GM18517 (cell line): ENCODE measurements around the gene CHSY1.

Experiments
- ATAC-seq: cut with Tn5 transposase; IDR thresholded peaks from one replicate; pipeline ENCODE4 v1.9.1; 2021; ENCODE audit warnings: mild to moderate bottlenecking, moderate library complexity; ENCODE audit not compliant: unreplicated experiment

CHSY1 gene

DNA sequence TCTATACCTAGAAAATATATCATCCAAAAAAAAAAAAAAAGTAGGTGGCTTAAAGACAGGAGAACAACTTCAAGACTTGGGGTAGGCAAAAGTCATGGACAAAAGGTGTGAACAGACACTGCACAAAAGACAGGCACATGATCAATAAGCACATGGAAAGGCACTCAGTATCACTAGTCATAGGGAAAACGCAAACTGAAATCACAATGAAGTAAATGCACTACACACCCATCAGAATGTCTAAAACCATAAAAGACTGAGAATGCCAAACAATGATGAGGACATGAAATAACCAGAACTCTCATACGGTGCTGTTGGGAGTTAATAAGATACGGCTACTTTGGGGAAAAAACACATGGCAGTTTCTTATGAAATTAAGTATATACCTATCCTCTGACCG, 40.0 kb downstream of the CHSY1 start:
- no peak for ATAC-seq

DNA sequence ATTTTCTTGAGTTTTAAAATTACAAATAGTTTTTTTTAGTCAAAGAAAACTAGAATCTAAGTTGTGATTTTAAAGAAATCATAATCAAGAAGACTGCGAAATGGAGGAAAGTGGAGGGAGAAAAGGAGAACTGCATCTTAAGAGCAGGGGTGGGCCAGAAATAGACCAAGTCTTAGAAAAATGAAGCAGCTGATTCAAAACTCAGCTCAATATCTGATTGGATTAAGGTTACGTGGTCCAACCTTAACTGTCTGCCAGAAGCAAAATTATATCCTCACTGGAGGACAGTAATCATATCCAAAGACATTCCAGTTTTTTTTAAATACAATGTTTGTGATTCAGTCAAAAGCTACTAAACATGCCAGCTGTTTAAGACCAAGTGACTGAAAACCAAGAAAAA, 41.4 kb downstream of the CHSY1 start:
- no peak for ATAC-seq

DNA sequence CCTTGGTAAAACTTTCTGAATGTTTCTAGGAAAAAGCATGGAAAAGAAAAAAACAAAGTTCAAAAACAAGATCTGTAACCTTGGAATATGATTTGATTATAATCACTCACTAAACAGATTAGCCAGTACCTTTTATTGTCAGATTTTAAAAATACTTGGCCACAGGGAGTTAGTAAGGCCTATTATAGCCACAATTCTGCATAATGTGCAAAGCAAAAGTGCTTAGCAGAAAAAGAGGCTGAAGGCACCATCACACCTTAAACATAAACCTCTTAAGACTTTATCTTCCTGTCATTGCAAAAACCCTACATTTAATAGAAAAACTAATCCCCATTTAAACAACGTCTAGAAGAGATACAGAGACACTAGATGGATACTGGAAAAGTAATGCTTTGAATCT, 41.8 kb downstream of the CHSY1 start:
- ATAC-seq: no peak

DNA sequence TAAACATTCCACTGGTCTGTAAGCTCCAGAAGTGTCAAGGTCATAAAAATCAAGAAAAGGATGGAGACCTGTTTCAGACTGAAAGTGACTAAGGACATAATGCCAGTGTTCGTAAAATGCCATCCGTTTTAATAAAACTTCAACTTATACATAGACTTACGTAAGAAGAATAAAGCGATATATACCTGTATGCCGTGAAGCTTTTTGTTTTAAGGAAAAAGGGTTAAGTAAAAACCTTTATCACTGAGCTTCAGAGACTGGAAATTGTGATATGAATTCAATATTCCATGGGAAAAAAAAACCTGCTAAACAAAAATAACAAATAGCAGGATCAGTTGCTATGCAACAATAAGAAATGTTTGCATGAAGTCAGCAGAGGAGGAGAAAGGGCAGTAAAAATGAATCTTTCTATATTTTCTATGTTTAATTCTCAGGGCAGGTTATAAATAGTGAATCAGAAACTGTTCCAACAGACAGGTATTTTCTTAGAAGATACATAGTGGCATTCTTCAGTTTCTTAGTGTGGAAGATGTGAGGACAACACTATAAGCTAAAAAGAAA, 42.5 kb downstream of the CHSY1 start:
- no peak for ATAC-seq

DNA sequence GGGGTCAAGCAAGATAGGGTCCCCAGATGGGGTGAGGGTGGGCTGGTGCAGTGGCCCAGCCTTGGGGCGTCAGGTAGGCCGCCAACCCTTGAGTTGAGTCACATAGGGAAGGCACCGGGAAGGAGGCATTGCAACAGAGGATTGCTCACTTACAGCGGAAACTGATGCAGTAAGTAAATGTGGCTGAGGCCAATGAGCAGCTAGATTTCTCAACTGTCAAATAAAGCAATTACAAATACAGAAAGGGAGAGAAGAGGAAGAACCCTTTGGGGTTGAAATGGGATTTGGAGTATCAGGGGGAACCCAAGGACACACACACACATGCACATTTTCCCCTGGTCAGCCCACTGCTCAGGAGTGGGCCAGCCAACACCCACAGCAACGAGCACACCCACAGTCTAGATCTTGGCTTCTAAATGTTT, 44.0 kb downstream of the CHSY1 start:
- no peak for ATAC-seq

DNA sequence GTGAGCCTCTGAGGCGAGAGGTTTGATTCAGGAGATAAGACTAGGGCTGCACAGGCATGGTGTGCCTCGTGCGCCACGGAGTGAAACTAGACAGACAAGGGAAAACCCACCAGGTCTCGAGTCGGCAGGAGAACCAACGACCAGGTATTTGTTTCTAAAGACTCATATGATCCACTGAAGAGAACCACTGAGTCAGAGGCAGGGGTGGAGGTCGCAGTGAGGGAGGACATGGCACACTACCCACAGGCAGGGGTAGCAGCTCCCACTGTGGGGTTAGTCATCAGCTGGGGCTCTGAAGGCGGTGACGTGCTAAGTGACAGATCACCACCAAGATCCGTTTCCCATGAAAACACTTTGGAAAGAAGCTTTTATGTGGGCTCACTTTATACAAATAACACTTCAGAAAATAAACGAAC, 45.7 kb downstream of the CHSY1 start:
- no peak for ATAC-seq

DNA sequence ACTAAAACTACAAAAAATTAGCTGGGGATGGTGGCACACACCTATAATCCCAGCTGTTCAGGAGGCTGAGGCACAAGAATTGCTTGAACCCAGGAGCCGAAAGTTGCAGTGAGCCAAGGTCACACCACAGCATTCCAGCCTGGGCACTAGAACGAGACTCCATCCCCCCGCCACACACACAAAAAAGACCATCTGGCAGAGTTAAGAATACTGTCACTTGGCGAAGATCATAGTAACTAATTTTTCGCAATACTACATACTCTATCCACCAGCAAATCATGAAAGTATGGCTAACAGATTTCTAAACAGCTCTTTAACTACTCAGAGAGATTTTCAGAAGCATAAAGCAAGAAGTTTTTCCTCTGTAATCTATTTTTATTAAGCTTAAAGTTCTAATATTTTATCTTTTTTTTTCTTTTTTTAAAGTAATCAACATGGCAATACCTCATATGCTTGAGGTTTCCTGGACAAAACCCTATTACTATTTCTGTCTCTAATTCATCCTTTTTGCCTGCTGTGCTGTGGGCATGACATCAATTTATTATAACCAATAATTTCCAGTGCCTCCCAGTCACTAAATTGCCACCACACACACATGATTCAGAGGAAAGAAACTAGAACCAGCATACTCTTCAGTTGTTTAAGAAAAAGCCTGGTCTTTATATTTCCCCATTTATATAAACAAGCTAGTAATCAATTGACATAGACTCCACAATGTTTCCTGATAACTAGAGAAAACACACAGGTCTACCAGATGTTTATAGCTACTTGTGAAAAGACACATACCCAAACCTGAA, 46.9 kb downstream of the CHSY1 start:
- ATAC-seq: no peak

DNA sequence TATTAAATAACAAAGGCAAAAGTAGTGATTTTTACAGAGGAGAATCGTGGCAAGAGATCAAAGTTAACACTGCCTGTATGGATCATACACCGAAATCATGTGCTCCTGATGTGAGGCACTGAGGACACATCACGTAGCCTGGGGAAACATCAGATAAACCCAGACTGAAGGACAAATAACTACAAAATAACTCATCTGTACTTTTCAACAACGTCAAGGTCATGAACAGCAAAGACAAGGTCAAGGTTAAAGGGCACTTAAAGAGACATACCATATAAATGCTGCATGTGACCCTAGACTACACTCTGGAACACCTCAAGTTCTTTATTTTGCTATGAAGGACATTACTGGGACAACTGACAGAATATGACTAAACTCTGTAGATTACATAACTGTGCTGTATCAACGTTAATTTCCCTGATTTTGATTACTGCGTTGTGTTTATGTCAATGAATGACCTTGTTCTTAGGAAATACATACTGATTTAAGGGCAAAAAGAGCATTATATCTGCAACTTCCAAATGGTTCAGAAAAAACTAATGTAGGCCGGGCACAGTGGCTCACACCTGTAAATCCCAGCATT, 48.1 kb downstream of the CHSY1 start:
- no peak for ATAC-seq

DNA sequence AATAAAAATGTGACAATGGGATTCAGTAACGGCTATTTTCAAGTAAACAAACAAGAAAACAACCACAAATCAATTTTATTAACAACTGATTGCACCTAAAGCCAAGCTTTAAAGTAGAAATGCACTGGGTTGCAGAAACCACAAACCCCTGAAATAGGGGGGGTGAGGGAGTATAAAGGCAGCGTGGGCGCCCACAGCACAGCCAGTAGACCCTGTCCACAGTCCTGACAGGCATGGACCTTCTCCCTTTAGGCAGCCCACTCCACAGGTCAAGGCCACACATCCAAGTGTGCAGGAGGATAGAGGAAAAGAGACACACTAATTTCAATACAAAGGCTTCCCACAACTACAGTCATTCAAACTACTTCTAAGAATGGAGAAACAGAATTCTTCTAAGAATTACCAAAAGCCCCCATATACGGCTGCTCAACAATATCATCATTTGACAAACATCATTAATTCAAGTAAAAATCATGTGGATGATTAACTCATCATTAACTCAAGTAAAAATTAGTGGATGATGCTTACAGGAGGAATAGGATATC, 48.7 kb downstream of the CHSY1 start:
- no peak for ATAC-seq

DNA sequence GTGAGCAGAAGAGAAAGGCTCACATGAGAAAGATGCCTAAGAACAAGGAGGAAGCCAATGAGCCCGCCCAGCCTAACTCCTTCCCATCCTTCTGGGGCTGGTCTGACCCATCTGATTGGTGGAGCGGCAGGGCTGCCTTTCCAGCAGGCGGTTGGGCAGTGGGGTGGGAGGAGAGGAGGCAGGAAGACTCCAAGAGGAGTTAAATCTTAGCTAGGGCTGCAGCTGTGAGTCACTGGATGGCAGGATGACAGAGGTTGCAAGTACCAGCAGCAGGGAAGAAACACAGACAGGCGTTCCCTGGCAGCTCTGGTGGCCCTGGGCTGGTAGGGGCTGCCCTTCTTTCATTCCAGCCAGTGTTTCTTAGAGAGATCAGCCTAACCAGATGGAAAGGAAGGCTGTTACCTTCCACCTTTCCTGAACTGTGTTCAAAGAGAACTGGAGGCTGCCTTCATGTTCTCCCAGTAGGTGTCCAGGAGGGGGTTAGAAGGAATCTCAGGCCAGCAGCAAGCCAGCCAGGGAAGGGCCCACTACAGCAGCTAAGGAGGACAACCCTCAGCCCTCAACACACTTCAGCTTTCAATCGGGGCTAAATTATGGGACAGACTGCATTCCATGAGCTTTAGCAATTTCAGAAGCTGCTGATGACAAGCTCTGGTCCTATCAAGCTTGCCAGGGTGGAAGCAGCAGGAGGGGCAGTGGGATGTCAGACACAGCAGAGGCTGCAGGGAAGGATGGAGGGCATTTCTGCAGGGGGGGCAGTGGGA, 50.3 kb downstream of the CHSY1 start:
- ATAC-seq: no peak

DNA sequence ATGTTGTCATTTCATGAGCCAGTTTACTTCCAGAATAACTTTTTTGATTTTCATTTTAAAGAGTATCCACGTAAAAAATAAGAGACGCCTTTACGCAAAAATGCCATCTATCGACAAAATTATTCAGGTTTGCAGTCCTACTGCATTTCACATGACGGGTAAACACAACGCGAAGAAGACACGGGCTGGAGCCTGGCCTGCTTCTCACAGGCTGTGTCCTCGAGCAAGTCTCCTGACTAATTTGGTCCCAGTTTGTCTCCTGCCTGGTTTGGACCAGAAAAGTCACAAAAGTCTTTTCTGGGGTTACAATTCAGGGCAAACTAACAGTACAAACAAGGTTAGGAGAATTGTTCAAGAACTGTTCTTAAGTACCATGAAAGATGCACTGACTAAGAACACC, 51.7 kb downstream of the CHSY1 start:
- ATAC-seq: no peak

DNA sequence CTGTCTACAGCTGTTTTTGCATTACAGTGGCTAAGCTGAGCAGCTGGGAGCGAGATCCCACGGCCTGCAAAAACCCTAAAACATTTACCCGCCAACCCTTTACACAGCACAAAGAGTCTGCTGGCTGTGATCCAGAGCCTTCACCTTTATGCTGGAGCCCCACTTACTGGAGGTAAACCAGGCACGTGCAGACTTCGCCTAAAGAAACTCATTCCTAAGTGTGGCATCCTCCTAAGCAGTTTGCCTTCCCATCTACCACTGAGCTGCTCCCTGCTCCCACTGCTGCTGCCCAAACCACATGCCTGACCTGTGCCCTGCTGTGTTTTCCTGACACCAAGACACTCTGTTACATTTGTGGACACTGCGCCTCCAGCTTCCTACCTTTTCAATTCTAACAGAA, 53.0 kb downstream of the CHSY1 start:
- no peak for ATAC-seq

DNA sequence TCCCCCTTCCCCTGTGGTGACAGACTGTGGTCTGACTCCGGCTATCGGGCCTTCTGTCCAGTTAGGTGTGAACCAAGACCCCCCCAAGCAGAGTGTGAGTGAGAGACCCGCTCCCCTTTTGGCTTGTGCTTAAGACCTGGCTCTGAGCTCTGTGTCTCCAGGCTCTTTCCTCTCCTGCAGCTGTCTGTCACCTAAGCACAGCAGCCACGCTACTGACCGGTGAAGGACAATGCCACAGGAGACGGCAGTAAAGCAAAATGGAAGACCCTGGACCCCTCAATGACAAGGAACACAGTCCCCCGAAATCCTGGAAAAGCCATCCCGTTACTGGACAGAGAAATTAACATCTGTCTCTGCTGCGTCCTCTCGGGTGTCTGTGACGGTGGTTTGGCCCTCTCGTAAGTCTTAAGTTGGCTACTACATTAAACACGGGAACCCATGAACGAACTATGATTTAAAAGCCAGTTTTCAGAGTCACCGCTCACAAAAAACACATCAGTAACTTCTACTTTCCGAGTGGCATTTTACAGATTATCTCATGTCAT, 53.7 kb downstream of the CHSY1 start:
- ATAC-seq: no peak

DNA sequence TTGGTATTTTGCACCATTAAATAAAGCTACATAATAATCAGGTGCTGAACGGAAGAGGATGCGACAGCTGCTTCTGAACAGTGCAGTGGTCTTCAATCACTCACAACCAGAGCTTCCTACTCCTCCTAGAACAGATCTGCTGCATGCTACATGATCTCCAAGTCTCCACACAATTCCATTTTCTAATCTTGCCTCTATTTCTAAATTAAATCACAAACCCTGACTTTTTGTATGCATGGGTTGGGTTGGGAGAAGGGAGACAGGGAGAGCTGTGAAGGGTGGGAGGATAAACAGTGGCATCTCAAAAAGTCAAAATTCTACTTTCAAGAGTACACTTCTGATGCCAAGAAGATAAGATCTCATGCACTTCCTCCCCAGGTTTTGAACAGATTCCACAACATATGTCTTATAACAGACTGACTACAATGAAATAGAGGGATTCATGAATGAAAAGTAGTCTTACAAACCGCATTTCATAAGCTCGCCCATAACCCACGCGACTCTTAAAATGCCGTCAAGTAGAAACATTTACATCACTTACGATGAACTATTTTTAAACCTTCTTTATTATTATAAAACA, 57.2 kb downstream of the CHSY1 start:
- no peak for ATAC-seq

DNA sequence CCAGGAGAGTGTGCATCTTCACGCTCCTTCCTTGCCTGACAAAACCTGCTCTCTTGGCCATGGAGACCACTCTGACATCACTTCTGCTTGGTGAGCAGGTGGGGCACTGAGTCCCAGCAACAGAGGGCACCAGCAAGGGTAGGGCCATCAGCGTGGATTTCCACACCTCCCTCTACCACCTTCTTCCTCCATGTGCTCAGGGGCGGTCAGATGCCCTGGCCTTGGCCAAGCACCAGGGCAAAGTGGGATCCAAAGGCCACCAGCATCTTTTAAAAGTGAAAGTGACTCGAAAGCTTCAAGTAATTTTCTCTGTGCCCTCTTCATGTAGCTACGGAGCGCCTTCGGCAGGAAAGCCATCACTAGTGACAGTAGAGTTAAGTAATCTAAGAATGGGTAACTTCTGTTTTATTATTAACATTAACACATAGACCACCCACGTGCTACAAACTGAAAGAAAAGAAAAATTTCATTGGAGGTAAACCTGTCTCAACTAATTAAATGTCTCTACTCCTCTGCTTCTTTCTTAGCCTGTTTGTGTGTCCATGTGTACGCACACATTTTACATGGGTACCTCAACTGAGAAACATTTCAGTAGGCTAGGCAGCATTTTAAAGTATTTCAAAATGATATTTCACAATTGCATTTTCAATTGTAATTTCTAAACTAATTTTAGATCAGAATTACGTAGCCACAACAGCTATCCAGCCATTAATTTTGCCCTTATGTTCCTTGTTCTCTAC, 57.9 kb downstream of the CHSY1 start:
- ATAC-seq: no peak

DNA sequence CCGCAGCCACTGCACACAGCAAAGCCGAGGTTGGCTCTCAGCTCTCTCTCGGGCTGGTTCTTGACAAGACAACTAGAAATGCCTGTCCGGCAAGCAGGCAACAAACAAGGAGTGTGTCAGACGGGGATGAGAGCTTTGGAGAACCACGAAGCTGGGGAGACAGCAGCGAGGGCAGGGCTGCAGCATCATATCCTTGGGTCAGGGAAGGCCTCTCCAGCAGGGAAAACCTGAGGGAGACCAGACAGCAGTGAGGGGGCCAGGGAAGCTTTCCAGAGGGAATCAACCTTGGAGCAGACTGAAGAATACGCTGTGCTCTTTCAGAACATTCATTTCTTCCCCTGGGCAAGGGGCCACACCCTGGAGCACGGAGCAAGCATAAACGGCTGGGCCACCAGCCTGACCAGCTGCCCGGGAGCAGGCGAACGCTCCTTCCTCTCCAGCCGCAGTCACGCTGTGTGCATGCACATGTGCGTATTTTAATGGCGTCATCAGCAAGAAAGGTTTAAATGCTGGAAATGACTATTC, 58.7 kb downstream of the CHSY1 start:
- no peak for ATAC-seq

DNA sequence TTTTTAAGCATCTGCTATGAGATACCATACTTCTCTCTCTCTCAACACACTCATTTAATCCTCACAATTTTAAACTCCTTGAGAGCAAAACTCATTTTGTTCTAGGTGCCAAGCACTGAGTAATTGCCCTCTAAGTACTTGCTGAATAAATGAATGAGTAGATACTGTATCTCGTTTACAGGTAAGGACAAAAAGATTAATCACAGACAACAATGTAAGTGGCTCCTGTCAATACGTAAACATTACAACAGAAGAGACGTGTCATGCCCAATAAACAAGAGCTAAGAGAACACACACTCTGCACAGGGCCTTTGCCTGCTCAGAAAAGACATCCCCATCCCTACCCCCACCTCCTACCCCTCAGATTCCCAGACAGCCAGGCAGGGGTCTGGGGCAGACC, 59.8 kb downstream of the CHSY1 start:
- no peak for ATAC-seq

DNA sequence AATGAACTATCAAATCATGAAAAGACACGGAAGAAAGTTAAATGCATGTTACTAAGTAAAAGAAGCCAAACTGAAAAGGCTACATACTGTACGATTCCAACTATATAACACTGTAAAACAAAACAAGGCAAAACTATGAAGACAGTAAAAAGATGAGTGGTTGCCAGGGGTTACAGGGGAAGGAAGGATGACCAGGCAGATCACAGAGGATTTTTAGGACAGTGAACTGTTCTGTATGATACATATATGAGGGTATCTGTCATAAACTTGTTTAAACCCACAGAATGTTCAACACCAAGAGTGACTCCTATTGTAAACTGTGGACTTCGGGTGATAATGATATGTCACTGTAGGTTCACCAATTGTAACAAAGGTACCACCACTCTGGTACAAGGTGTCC, 60.6 kb downstream of the CHSY1 start:
- no peak for ATAC-seq

DNA sequence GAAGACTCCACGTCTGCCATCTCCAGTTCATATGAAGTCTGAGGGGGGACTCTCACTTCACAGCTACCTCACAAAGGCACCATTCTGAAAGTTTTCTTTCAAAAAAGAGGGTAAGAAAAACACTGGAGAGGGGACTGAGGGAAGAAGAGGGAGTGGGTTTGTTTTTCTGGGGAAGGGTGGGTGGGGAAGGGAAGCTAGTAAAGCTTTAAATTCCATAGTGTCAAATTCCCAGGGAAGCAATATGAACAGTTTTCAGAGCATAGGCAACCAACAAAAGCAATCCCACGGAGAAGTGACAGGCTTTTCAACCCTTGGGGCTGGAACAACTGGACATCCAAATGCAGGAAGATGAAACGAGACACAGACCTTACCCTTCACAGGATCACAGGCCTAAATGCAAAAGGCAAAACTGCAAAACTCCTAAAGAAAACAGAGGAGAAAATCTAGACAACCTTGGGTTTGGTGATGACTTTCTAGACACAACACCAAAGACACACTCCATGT, 61.7 kb downstream of the CHSY1 start:
- ATAC-seq: no peak
